Gastroesophageal sphincter (tissue), 4 donors: ENCODE data around the gene GPHN. TPM values are rescaled to one million over a fixed set of nuclear protein-coding genes. Genes with fewer than 3 reads are reported as not detected.
"Not testable (repeated sequence)": the region's sequence is repeated elsewhere in the genome, so short reads cannot be mapped to it uniquely, and the experiment has no call there.

Experiments used
- ATAC-seq: fragments of 150-250 bp; one replicate; pipeline ENCODE4 v1.9.1; 2016; ENCODE audit warnings: mild to moderate bottlenecking, moderate library complexity
- H3K27ac ChIP-seq, 4 donors: fragments of 200-600 bp; sonication (generic) in 3 of 4; 1 replicate in 3 of 4; 2 replicates in 1 of 4; pipeline ENCODE4 v1.5.1; 2016 to 2019
- H3K27me3 ChIP-seq: fragments of 200-600 bp; sonication (generic); one replicate; pipeline ENCODE4 v1.5.1; 2019
- H3K36me3 ChIP-seq, 2 donors: fragments of 200-600 bp; sonication (generic); one replicate each; pipeline ENCODE4 v1.5.1; 2019; ENCODE audit warnings: control low read depth in 1 of 2
- H3K4me1 ChIP-seq, 3 donors: fragments of 200-600 bp; sonication (generic); 1 replicate in 2 of 3; 2 replicates in 1 of 3; pipeline ENCODE4 v1.5.1; 2016 to 2019; ENCODE audit warnings: control low read depth in 2 of 3
- H3K4me3 ChIP-seq, 2 donors: fragments of 200-600 bp; sonication (generic); one replicate each; pipeline ENCODE4 v1.5.1; 2019; ENCODE audit warnings: mild to moderate bottlenecking in 1 of 2, moderate library complexity in 1 of 2
- H3K9me3 ChIP-seq, 3 donors: fragments of 200-600 bp; sonication (generic); one replicate each; pipeline ENCODE4 v1.5.1; 2017 to 2019; ENCODE audit warnings: control low read depth in 2 of 3
- EP300 ChIP-seq: sonication (generic); formaldehyde crosslinking; IDR thresholded peaks from one replicate; pipeline ENCODE4 v1.6.1; 2017; ENCODE audit warnings: antibody characterized with exemption, mild to moderate bottlenecking
- POLR2A ChIP-seq, 2 donors: fragments of 450-650 bp; IDR thresholded peaks; one replicate each; pipeline ENCODE4 v1.6.1; 2017; ENCODE audit warnings: antibody characterized with exemption in 2 of 2, mild to moderate bottlenecking in 2 of 2, moderate library complexity in 1 of 2
- POLR2AphosphoS5 ChIP-seq: sonication (generic); formaldehyde crosslinking; IDR thresholded peaks from one replicate; pipeline ENCODE4 v1.6.1; 2017; ENCODE audit warnings: antibody characterized with exemption
- WGBS, 2 donors: methylation state at CpG; one replicate each; pipeline ENCODE4 v1.1.5; 2018; ENCODE audit warnings: low coverage in 1 of 2; 5-methylcytosine and 5-hydroxymethylcytosine counted together
- total RNA-seq, 4 donors: library from RNA; depleted of rRNA; stranded (reverse); fragments of >200 nt; gene quantifications; one replicate each; pipeline ENCODE4 v1.1.0, GENCODE V29; 2016
- TF ChIP-seq, protein P1 (sequence below), 4 experiments: fragments of 200-600 bp in 2 of 4; fragments of 450-650 bp in 2 of 4; sonication (generic) in 1 of 4; IDR thresholded peaks; one replicate each; pipeline ENCODE4 v1.5.1; 2017 to 2019; ENCODE audit warnings: antibody characterized with exemption in 4 of 4, mild to moderate bottlenecking in 2 of 4, moderate library complexity in 2 of 4

Gene GPHN
- total RNA-seq, 4 donors from 2014 or later, result 13.1 to 16.5 (median 14.7) TPM

DNA sequence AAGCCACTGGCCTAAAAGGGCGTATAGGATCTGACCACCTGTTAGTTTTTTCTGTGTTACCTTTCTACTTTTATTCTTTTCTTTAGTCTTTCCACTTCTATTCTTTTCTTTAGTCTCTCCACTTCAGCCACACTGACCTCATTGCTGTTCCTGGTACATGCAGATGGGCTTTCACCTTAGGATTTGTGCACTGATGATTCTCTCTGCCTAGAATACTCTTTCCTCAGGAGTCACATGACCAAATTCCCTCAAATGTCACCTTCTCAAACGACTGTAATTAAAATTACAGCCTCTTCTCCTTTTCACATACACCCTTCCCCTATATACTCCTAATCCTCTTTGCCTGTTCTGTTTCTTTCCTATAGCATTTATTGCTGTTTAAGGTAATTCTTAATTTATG, 36.0 kb downstream of the GPHN start:
- no peak for ATAC-seq
- Histone ChIP-seq H3K4me1 (peaks cover 0 to 11% (median 0%) of the 10 kb centered on the region in 3 donors), H3K27me3 (no peaks in the 10 kb centered on the region), H3K36me3 (no peaks in the 10 kb centered on the region), H3K9me3 (no peaks in the 10 kb centered on the region), H3K4me3 (no peak overlapping the region), H3K27ac (no peak overlapping the region)
- TF ChIP-seq POLR2AphosphoS5 (no peak), EP300 (no peak), POLR2A (IDR thresholded peaks at IDR 0.05) (no peak)
- TF ChIP-seq, protein P1, sequence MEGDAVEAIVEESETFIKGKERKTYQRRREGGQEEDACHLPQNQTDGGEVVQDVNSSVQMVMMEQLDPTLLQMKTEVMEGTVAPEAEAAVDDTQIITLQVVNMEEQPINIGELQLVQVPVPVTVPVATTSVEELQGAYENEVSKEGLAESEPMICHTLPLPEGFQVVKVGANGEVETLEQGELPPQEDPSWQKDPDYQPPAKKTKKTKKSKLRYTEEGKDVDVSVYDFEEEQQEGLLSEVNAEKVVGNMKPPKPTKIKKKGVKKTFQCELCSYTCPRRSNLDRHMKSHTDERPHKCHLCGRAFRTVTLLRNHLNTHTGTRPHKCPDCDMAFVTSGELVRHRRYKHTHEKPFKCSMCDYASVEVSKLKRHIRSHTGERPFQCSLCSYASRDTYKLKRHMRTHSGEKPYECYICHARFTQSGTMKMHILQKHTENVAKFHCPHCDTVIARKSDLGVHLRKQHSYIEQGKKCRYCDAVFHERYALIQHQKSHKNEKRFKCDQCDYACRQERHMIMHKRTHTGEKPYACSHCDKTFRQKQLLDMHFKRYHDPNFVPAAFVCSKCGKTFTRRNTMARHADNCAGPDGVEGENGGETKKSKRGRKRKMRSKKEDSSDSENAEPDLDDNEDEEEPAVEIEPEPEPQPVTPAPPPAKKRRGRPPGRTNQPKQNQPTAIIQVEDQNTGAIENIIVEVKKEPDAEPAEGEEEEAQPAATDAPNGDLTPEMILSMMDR (IDR thresholded peaks at IDR 0.05), result no peak
- WGBS, 2 donors, result 71 to 72% methylated on average over 2 of the region's 2 CpGs

DNA sequence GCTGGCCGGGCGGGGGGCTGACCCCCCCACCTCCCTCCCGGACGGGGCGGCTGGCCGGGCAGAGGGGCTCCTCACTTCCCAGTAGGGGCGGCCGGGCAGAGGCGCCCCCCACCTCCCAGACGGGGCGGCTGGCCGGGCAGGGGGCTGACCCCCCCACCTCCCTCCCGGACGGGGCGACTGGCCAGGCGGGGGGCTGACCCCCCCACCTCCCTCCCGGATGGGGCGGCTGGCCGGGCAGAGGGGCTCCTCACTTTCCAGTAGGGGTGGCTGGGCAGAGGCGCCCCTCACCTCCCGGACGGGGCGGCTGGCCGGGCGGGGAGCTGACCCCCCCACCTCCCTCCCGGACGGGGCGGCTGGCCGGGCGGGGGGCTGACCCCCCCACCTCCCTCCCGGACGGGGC, 37.2 kb downstream of the GPHN start:
- no CpG with 5 or more reads among the region's 32 CpGs for WGBS, 2 donors
- ATAC-seq, H3K9me3 ChIP-seq, H3K27me3 ChIP-seq, H3K4me1 ChIP-seq, H3K36me3 ChIP-seq, H3K4me3 ChIP-seq, H3K27ac ChIP-seq: not testable (repeated sequence)

DNA sequence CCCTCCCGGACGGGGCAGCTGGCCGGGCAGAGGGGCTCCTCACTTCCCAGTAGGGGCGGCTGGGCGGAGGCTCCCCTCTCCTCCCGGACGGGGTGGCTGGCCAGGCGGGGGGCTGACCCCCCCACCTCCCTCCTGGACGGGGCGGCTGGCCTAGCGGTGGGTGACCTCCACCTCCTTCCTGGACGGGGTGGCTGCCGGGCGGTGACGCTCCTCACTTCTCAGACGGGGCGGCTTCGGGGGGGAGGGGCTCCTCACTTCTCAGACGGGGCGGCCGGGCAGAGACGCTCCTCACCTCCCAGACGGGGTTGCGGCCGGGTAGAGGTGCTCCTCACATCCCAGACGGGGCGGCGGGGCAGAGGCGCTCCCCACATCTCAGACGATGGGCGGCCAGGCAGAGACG, 37.8 kb downstream of the GPHN start:
- not testable (repeated sequence) for H3K27me3 ChIP-seq, ATAC-seq, H3K4me1 ChIP-seq, H3K27ac ChIP-seq, H3K36me3 ChIP-seq, H3K4me3 ChIP-seq, H3K9me3 ChIP-seq
- no CpG with 5 or more reads among the region's 32 CpGs for WGBS, 2 donors

DNA sequence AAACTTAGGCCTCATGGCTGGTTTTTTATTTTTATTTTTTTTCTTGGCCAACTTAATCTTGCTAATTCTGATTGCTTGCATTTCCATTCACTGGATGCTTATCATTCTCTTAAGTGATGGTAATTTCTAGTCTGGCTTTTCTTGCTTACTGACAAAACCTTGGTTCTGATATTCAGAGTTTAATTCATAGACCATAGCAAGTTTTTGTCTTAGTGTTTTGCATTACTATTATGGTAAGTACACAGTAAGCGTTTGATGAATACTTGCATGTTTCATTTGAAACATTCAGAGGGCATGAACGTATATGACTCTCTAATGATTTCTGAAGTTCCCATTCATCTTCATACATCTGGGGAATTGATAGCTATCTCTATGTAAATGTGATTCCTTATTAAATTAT, 55.8 kb downstream of the GPHN start:
- Histone ChIP-seq H3K4me3 (no peak overlapping the region), H3K9me3 (no peaks in the 10 kb centered on the region), H3K36me3 (no peaks in the 10 kb centered on the region), H3K27me3 (no peaks in the 10 kb centered on the region), H3K4me1 (no peaks in the 10 kb centered on the region), H3K27ac (no peak overlapping the region)
- ATAC-seq, result no peak
- TF ChIP-seq, protein P1 (IDR thresholded peaks at IDR 0.05), result no peak
- TF ChIP-seq EP300 (no peak), POLR2A (IDR thresholded peaks at IDR 0.05) (no peak), POLR2AphosphoS5 (no peak)
- WGBS, 2 donors, result 85 to 89% methylated on average over 2 of the region's 2 CpGs

DNA sequence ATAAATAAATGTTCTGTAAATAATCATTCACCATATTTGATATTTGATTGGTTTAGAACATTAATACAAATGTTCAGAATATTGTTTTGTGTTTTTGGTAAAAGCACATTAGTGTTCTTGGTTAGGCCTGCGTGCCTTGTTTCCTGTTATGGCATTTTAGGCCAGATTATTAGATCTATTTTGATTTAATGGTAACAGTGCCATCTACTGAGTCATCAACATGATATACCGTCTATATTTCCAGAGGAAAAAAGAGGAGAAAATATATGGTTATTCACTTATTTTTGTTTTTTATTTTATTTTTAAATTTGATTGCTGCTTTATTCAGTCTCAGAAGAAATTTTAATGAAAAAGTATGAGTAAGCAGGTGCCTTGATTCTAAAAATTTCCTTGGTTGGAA, 60.3 kb downstream of the GPHN start:
- Histone ChIP-seq H3K4me1 (no peaks in the 10 kb centered on the region), H3K27ac (no peak overlapping the region), H3K36me3 (no peaks in the 10 kb centered on the region), H3K4me3 (no peak overlapping the region), H3K9me3 (peaks cover 0 to 12% (median 0%) of the 10 kb centered on the region in 3 donors), H3K27me3 (no peaks in the 10 kb centered on the region)
- no peak for ATAC-seq
- 34 to 40% methylated on average over 2 of the region's 2 CpGs for WGBS, 2 donors
- TF ChIP-seq, protein P1 (IDR thresholded peaks at IDR 0.05), result no peak
- TF ChIP-seq POLR2A (IDR thresholded peaks at IDR 0.05) (no peak), EP300 (no peak), POLR2AphosphoS5 (no peak)

DNA sequence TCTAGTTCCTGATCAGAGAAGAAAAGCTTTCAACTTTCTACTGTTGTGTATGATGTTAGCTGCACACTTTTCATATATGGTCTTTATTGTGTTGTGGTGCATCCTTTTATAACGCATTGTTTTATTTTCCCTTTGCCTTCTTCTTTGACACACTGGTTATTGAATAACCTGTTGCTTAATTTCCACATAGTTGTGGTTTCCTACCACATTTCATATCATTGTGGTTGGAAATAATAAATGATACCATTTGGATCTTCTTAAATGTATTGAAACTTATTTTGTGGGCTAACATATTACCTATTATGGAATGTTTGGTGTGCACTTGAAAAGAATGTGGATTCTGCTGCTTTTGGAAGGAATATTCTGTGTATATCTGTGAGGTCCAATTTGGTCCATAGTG, 64.9 kb downstream of the GPHN start:
- 100% methylated on average over 1 of the region's 1 CpG for WGBS, 2 donors
- Histone ChIP-seq H3K27ac (no peak overlapping the region), H3K4me1 (no peaks in the 10 kb centered on the region), H3K9me3 (peaks cover 0 to 39% (median 0%) of the 10 kb centered on the region in 3 donors), H3K4me3 (no peak overlapping the region), H3K36me3 (no peaks in the 10 kb centered on the region), H3K27me3 (no peaks in the 10 kb centered on the region)
- ATAC-seq, result no peak
- TF ChIP-seq, protein P1 (IDR thresholded peaks at IDR 0.05), result no peak
- no peak for TF ChIP-seq EP300
- TF ChIP-seq POLR2A (IDR thresholded peaks at IDR 0.05), result no peak
